CD4-positive, alpha-beta T cell treated with Interleukin-2 at 100 ng/mL for 4 hours (primary cell): ENCODE results near the gene GJA1.

Experiments
- DNase-seq: peaks from one replicate; pipeline ENCODE4 v3.0.0-alpha.2; 2020; ENCODE audit warnings: low spot score

The GJA1 gene

DNA sequence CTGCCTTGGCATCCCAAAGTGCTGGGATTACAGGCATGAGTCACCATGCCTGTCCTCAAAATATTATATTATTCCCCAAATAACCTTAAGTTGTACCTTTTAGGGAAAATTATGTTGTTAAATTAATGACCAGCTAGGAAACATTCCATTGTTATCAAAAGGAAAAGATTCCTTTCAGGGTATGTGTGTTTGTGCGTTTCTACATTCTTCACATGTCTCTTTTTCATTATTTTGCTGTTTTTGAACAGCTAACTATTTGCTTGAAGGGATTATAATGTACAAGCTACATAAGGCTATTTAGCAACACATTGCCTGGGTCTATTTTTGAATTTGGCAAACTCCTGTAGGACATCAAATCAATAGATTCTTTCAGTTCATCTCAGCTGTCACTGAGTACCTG, 57.1 kb downstream of the GJA1 start:
- DNase-seq, result no peak

DNA sequence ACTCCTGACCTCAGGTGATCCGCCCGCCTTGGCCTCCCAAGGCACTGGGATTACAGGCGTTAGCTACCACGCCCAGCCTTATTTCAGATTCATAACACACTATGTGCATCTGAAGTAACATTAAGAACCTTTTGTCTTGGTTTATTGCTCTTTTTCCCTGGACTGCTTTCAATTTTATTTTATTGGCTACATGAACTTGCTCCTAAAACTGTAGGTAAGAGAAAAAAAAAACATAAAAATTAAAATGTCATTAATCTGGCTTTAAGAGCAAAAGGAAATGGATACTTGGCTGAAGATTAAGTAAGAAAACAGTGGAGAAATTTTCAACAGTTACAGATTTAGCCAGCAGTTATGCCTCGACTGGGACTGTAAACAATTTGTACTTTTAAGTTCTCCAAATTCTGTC, 62.5 kb downstream of the GJA1 start:
- DNase-seq, result no peak

- DNase-seq, result no peak
Measured at GRCh38 chr6:121498481-121499276, 63.2 kb downstream of the GJA1 start.
